22Rv1 (cell line): Measurements from ENCODE around the gene BAHCC1.

ENCODE experiments used
- H3K27ac ChIP-seq: fragments of 450-650 bp; 2 replicates; pipeline ENCODE4 v1.5.1; 2017
- ZFX ChIP-seq: fragments of 450-650 bp; IDR thresholded peaks from 2 replicates; pipeline ENCODE4 v1.6.1; 2017; ENCODE audit warnings: antibody characterized with exemption, borderline replicate concordance
- TF ChIP-seq, protein P1 (sequence below): fragments of 450-650 bp; IDR thresholded peaks from 2 replicates; pipeline ENCODE4 v1.5.1; 2017; ENCODE audit warnings: mild to moderate bottlenecking

BAHCC1 gene

DNA sequence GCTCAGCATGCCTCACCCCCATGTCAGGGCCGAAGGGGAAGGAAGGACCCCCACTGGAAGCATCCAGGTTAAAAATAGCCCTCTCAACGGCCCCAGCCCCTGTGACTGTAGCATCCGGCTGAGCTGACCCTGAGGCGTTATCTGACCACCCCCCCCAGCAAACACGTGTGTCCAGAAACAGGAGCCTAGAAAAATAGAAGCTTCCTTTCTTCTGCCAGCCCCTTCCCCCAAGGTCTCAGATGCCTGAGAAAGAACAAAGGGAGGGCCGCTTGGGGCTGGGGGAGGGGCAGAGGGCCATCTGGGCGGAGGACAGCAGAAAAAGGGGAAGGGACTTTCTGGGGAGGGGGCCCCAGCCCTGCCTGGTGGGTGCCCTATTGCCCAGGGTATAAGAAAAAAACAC lies 61.5 kb downstream of the BAHCC1 start:
- no peak overlapping the region for H3K27ac ChIP-seq
- no peak for TF ChIP-seq ZFX
- TF ChIP-seq, protein P1, sequence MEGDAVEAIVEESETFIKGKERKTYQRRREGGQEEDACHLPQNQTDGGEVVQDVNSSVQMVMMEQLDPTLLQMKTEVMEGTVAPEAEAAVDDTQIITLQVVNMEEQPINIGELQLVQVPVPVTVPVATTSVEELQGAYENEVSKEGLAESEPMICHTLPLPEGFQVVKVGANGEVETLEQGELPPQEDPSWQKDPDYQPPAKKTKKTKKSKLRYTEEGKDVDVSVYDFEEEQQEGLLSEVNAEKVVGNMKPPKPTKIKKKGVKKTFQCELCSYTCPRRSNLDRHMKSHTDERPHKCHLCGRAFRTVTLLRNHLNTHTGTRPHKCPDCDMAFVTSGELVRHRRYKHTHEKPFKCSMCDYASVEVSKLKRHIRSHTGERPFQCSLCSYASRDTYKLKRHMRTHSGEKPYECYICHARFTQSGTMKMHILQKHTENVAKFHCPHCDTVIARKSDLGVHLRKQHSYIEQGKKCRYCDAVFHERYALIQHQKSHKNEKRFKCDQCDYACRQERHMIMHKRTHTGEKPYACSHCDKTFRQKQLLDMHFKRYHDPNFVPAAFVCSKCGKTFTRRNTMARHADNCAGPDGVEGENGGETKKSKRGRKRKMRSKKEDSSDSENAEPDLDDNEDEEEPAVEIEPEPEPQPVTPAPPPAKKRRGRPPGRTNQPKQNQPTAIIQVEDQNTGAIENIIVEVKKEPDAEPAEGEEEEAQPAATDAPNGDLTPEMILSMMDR: no peak

DNA sequence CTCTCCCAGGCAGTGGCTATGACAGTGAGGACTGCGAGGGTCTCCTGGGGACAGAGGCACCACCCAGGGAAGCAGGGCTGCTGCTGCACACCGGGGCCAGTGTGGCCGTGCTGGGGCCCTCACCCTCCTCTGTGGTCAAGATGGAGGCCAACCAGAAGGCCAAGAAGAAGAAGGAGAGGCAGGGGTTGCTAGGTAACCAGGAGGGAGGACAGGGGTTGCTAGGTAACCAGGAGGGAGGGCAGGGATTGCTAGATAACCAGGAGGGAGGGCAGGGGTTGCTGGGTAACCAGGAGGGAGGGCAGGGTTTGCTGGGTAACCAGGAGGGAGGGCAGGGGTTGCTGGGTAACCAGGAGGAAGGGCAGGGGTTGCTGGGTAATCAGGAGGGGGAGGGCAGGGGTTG lies 62.1 kb downstream of the BAHCC1 start:
- no peak overlapping the region for H3K27ac ChIP-seq
- TF ChIP-seq, protein P1: no peak
- TF ChIP-seq ZFX: no peak

DNA sequence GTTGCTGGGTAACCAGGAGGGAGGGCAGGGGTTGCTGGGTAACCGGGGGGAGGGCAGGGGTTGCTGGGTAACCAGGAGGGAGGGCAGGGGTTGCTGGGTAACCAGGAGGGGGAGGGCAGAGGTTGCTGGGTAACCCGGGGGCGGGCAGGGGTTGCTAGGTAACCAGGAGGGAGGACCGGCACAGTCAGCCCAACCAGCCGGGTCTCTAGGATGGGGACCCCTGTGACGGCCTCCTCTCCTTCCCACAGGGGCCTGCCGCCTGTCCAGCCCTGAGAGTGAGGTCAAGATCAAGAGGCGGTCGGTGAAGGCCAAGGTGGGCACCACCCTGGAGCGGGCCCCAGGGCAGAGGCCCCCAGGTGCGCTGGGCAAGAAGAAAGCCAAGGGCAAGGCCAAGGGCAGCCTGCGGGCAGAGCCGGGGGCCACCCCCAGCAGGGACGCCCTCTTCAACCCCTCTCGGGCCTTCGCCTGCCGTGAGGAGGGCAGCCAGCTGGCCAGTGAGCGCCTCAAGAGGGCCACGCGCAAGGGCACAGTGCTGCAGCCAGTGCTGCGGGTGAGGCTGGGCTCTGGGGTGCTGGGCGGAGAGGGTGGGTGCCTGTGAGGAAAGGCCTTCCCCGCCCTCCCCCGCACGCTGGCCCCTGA lies 62.8 kb downstream of the BAHCC1 start:
- TF ChIP-seq ZFX: no peak
- TF ChIP-seq, protein P1: no peak
- H3K27ac ChIP-seq: no peak overlapping the region

DNA sequence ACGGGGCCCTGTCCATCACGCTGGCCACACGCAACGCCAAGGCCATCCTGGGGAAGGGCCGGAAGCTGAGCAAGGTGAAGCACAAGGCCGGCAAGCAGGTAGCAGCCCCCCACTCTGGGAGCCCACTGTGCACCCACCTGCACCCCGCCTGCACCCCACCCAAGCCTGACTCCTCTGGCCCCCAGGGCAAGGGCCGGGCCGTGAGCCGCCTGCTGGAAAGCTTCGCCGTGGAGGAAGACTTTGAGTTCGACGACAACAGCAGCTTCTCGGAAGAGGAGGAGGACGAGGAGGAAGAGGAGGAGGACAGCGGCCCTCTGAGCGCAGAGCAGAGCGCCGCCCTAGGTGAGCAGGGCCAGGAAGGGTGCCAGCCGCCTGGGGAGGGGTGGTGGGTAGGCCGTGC lies 63.4 kb downstream of the BAHCC1 start:
- H3K27ac ChIP-seq: no peak overlapping the region
- no peak for TF ChIP-seq ZFX
- TF ChIP-seq, protein P1: no peak

DNA sequence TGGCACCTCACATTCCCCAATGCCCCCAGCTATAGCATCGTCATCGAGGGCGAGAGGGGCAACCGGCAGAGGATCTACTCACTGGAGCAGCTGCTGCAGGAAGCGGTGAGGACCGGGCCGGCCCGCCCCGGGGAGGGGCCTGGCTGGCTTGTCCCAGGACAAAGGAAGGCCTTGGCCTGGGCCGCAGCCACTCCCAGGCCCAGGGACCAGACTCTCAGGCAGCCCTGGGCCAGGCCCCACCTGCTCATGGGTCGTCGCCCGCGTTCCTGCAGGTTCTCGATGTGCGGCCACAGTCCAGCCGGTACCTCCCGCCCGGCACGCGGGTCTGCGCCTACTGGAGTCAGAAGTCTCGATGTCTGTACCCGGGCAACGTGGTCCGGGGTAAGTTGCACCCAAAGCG lies 64.0 kb downstream of the BAHCC1 start:
- no peak overlapping the region for H3K27ac ChIP-seq
- TF ChIP-seq, protein P1: no peak
- no peak for TF ChIP-seq ZFX

DNA sequence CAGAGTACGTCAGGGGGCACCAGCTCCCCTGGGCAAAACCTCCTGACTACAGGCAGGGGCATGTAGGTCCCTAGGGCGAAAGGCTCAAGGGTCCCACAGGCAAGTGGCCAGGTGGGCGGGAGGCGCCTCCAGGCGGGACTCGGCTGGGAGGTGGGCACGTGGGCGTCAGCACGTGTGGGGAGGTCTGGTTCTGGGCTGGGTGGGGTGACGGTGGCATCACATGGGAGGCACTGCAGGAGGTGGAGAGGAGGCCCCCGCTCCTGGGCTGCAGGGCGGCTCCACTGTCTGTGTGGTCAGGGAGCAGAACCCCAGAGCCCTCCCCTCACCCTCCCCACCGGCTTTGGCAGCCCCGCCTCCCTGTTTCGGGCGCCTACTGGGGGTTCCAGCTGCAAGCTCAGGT lies 64.6 kb downstream of the BAHCC1 start:
- no peak overlapping the region for H3K27ac ChIP-seq
- no peak for TF ChIP-seq ZFX
- TF ChIP-seq, protein P1: no peak

DNA sequence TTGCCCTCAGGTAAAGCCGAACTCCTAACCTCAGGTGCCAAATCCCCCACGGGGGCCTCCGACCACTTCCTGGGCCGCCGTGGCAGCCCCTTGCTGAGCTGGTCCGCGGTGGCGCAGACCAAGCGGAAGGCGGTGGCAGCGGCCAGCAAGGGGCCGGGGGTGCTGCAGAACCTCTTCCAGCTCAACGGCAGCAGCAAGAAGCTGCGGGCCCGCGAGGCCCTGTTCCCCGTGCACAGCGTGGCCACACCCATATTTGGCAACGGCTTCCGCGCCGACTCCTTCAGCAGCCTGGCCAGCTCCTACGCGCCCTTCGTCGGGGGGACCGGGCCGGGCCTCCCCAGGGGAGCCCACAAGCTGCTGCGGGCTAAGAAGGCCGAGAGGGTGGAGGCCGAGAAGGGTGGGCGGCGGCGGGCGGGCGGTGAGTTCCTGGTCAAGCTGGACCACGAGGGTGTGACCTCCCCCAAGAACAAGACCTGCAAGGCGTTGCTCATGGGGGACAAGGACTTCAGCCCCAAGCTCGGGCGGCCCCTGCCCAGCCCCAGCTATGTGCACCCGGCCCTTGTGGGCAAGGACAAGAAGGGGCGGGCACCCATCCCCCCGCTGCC lies 65.7 kb downstream of the BAHCC1 start:
- H3K27ac ChIP-seq: no peak overlapping the region
- TF ChIP-seq ZFX: no peak
- TF ChIP-seq, protein P1: no peak
